T-cell (primary cell): ENCODE measurements around the gene METTL26. TPM values are rescaled to one million over a fixed set of nuclear protein-coding genes. Genes with fewer than 3 reads are reported as not detected.

Experiments
- ATAC-seq, 4 experiments: fragments of 200-7000 bp in 3 of 4; fragments of 150-1000 bp in 1 of 4; cut with Tn5 transposase; replicated peaks in 1 of 4; 1 replicate in 3 of 4; 2 replicates in 1 of 4; pipeline ENCODE4 v1.10.0; 2021; ENCODE audit warnings: moderate library complexity in 3 of 4, mild to moderate bottlenecking in 2 of 4, moderate number of reproducible peaks in 1 of 4
- CTCF ChIA-PET, 2 donors: fragments of 300-600 bp; sonication (Branson Sonifier 250); formaldehyde crosslinking; loops; one replicate each; lab custom pipeline; 2022; ENCODE audit warnings: antibody characterized with exemption in 2 of 2; lab: Charles Lee
- POLR2A ChIA-PET, 2 donors: fragments of 300-600 bp; sonication (Branson Sonifier 250); formaldehyde crosslinking; loops; one replicate each; lab custom pipeline; 2022; ENCODE audit warnings: antibody characterized with exemption in 2 of 2; lab: Charles Lee
- DNase-seq, 35 experiments: peaks; one replicate each; pipeline versions ENCODE4 v3.0.0 to v3.0.0-alpha.2; 2013 to 2023
- H3K27ac ChIP-seq: one replicate; pipeline ENCODE4 v1.5.1; 2013; ENCODE audit warnings: low read length
- H3K27me3 ChIP-seq, 2 experiments: replicated peaks in 1 of 2; 1 replicate in 1 of 2; 2 replicates in 1 of 2; pipeline versions ENCODE4 v1.6.1 to v1.7.0; 2013; ENCODE audit warnings: low read length in 1 of 2, mixed read lengths in 1 of 2; ENCODE audit not compliant: control insufficient read depth in 2 of 2, insufficient read depth in 2 of 2; ENCODE audit errors: extremely low read depth in 1 of 2
- H3K36me3 ChIP-seq, 2 donors: 1 replicate in 1 of 2; 2 replicates in 1 of 2; pipeline versions ENCODE4 v1.6.1 to v1.7.0; 2013; ENCODE audit warnings: low read length in 1 of 2; ENCODE audit not compliant: control insufficient read depth in 2 of 2, insufficient read depth in 1 of 2; ENCODE audit errors: extremely low read depth in 1 of 2
- H3K4me1 ChIP-seq, 2 experiments: 1 replicate in 1 of 2; 2 replicates in 1 of 2; pipeline versions ENCODE4 v1.6.1 to v1.7.0; 2013; ENCODE audit warnings: low read length in 2 of 2, mixed read lengths in 1 of 2; ENCODE audit not compliant: insufficient read depth in 2 of 2, control insufficient read depth in 1 of 2; ENCODE audit errors: extremely low read depth in 1 of 2
- H3K4me3 ChIP-seq, 2 donors: 1 replicate in 1 of 2; 2 replicates in 1 of 2; pipeline versions ENCODE4 v1.5.1 to v1.7.0; 2013; ENCODE audit warnings: mild to moderate bottlenecking in 2 of 2, low read length in 1 of 2, moderate library complexity in 1 of 2; ENCODE audit not compliant: control insufficient read depth in 1 of 2; ENCODE audit errors: extremely low read depth in 1 of 2
- H3K9me3 ChIP-seq: 2 replicates; pipeline ENCODE4 v1.7.0; 2013
- H3K27ac Mint-ChIP-seq, 2 donors: one replicate each; pipeline ENCODE4 v1.8.0; 2020 to 2021; ENCODE audit warnings: mild to moderate bottlenecking in 2 of 2, mixed read lengths in 2 of 2
- H3K27me3 Mint-ChIP-seq, 2 donors: one replicate each; pipeline ENCODE4 v1.8.0; 2021 to 2022; ENCODE audit warnings: mixed read lengths in 2 of 2
- H3K36me3 Mint-ChIP-seq: one replicate; pipeline ENCODE4 v1.8.0; 2021; ENCODE audit warnings: mixed read lengths
- H3K4me1 Mint-ChIP-seq, 3 donors: one replicate each; pipeline ENCODE4 v1.8.0; 2020 to 2022; ENCODE audit warnings: mixed read lengths in 3 of 3, mild to moderate bottlenecking in 1 of 3
- H3K4me3 Mint-ChIP-seq, 3 donors: one replicate each; pipeline ENCODE4 v1.8.0; 2020 to 2022; ENCODE audit warnings: mild to moderate bottlenecking in 3 of 3, mixed read lengths in 3 of 3, moderate library complexity in 3 of 3
- H3K9me3 Mint-ChIP-seq, 3 donors: one replicate each; pipeline ENCODE4 v1.8.0; 2020 to 2022; ENCODE audit warnings: mixed read lengths in 3 of 3
- WGBS: methylation state at CpG from one replicate; pipeline ENCODE4 v1.1.5; 2013; ENCODE audit warnings: missing lambda C conversion rate; ENCODE audit not compliant: insufficient coverage; 5-methylcytosine and 5-hydroxymethylcytosine counted together
- total RNA-seq, 35 experiments: library from RNA in 6 of 35; stranded (reverse) in 6 of 35; fragments of 120-200 nt in 1 of 35; gene quantifications; one replicate each; pipeline versions ENCODE4 v1.2.1 to v1.2.4 and lab custom pipeline; 2013 to 2026

The METTL26 gene
- total RNA-seq, 5 donors from 2014 or later (not counting 1 experiment from before 2014, with no cell fraction given) = 42.1 to 94.0 (median 87.2) TPM

DNA sequence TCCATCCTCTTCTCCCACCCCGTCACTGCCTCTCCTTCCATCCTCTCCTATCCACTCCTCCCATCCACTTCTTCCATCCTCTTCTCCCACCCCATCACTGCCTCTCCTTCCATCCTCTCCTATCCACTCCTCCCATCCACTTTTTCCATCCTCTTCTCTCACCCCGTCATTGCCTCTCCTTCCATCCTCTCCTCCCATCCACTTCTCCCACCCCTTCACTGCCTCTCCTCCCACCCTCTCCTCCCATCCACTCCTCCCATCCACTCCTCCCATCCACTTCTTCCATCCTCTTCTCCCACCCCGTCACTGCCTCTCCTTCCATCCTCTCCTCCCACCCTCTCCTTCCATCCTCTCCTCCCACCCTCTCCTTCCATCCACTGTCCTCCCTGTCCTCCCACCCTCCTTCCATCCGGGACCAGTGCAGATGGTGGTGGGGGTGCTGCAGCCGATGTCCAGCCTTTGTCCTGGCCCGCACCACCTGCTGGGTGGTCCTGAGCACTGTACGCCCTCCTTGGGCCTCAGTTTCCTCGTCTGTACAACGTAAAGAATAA, 4.2 kb downstream of the METTL26 start:
- 72% methylated on average over 5 of the region's 9 CpGs for WGBS
- Mint-ChIP-seq H3K27ac (no peak overlapping the region), H3K36me3 (no peaks in the 10 kb centered on the region), H3K4me1 (peaks cover 6 to 8% (median 7%) of the 10 kb centered on the region in 3 donors), H3K4me3 (no peak overlapping the region), H3K9me3 (no peaks in the 10 kb centered on the region), H3K27me3 (peaks cover 0 to 3% of the 10 kb centered on the region in 2 donors)
- POLR2A ChIA-PET = no interaction called here
- no peak for ATAC-seq
- Histone ChIP-seq H3K36me3 (peaks cover 9% of the 10 kb centered on the region in 2 donors), H3K9me3 (no peaks in the 10 kb centered on the region), H3K4me3 (no peak overlapping the region), H3K27ac (no peak overlapping the region), H3K4me1 (peaks cover 5 to 26% of the 10 kb centered on the region in 2 experiments), H3K27me3 (no peaks in the 10 kb centered on the region)
- CTCF ChIA-PET = no interaction called here
- DNase-seq = no peak

DNA sequence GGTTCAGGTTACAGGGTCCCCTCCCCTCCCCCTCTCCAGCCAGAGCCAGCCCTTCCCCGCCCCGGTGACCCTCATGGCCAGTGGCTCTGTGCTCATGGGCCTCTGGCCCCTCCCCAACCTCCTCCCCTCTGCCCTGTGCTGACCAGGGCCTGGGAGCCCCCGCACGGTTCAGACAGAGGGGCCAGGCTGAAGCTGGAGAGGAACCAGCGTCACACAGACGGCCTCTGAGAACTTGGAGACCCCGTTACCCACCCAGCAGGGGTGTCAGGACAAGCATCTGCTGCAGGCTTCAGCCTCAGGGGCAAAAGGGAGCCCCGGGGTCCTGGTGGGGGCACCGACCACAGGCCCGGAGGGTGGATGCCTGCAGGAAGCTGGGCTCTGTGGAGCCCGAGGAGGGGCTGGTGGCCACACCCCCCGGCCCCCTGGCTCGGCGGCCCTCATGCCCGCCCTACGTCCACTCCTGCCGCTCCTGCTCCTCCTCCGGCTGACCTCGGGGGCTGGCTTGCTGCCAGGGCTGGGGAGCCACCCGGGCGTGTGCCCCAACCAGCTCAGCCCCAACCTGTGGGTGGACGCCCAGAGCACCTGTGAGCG, 5.2 kb downstream of the METTL26 start, which contains the start of gene WFIKKN1:
Gene WFIKKN1 (plus strand): TSS at position 171 of the 591 bp plus-strand sequence. CDS start 269 bp downstream, at position 440.
- H3K4me1 Mint-ChIP-seq = peaks cover 0 to 4% (median 3%) of the 10 kb centered on the region in 3 donors
- ATAC-seq (no peak), DNase-seq (no peak)
- peaks cover 13 to 14% of the 10 kb centered on the region in 2 donors for H3K36me3 ChIP-seq
- no peaks in the 10 kb centered on the region for H3K36me3 Mint-ChIP-seq
- H3K27me3 Mint-ChIP-seq = no peaks in the 10 kb centered on the region
- H3K9me3 Mint-ChIP-seq = no peaks in the 10 kb centered on the region
- H3K27ac ChIP-seq = no peak within 1 kb of the TSS
- CTCF ChIA-PET = no interaction called here
- WGBS = 8% methylated on average over 20 of the region's 23 CpGs
- no peaks in the 10 kb centered on the region for H3K27me3 ChIP-seq
- H3K4me1 ChIP-seq = peaks cover 5 to 20% of the 10 kb centered on the region in 2 experiments
- POLR2A ChIA-PET = no interaction called here
- no peak within 1 kb of the TSS for H3K4me3 ChIP-seq
- no peaks in the 10 kb centered on the region for H3K9me3 ChIP-seq
- H3K4me3 Mint-ChIP-seq = no peak within 1 kb of the TSS
- H3K27ac Mint-ChIP-seq = no peak within 1 kb of the TSS

DNA sequence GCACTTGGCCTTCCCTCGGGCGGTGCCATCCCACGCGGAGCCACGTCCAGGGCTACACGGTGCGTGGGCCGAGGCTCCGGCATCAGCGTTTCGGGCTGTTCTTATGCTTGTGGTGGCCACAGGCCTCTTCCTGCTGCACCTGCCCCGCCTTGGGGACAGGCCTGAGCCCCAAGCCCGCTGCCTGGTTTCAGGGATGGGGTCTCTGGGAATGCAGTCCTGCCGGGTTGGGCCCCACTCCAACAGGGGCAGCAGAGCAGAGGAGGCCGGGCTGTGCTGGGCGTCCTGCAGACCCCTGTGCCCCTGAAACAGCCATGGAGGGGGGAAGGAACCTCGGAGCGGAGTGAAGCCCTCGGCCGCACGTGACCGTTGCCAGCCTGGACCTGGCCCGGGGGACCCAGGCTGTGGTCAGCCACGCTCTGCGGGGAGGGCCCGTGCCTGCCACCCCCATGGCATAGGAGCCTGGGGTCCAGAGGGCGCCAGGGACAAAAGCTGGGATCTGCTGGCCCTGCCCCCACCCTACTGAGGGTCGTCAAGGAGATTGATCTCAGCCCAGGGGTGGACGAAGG, 5.8 kb downstream of the METTL26 start:
- WGBS = 62% methylated on average over 23 of the region's 29 CpGs

DNA sequence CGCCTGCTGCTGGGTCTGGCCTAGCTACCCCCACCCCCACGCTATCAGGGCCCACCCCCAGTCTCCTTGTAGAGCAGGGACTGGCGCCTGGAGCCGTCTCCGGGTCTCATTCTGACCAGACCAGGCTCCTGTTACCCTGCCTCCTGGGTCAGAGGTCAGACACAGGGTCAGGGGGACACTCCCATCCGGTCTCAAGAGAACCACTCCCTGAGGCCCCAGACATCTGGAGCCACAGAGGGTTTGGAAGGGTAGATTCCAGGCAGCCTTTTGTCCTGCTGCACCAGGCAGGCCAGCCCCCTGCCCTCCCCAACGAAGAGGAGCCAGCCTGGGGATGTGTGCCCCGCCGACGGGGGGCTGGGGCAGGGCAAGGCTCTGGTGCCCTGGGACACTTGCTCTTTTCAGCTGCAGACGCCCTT, 6.3 kb downstream of the METTL26 start:
- Mint-ChIP-seq H3K27me3 (no peaks in the 10 kb centered on the region), H3K4me1 (peaks cover 0 to 4% (median 2%) of the 10 kb centered on the region in 3 donors), H3K36me3 (no peaks in the 10 kb centered on the region), H3K4me3 (no peak overlapping the region), H3K27ac (no peak overlapping the region), H3K9me3 (no peaks in the 10 kb centered on the region)
- Histone ChIP-seq H3K36me3 (peaks cover 16 to 19% of the 10 kb centered on the region in 2 donors), H3K27me3 (no peaks in the 10 kb centered on the region), H3K4me3 (no peak overlapping the region), H3K4me1 (peaks cover 0 to 10% of the 10 kb centered on the region in 2 experiments), H3K27ac (no peak overlapping the region), H3K9me3 (no peaks in the 10 kb centered on the region)
- WGBS = 84% methylated on average over 11 of the region's 11 CpGs
- no peak for DNase-seq
- ChIA-PET CTCF (no interaction called here), POLR2A (interaction anchor here in 1 of 2 donors (0.6 kb wide), 1 partner anchor 31 kb away, joined by 3 read pairs; no protein-coding TSS in a partner anchor)
- no peak for ATAC-seq

More for the DNA sequence above, 5.8 kb downstream of the METTL26 start:
- POLR2A ChIA-PET = no interaction called here
- Mint-ChIP-seq H3K27ac (no peak overlapping the region), H3K4me3 (no peak overlapping the region), H3K27me3 (no peaks in the 10 kb centered on the region), H3K36me3 (no peaks in the 10 kb centered on the region), H3K9me3 (no peaks in the 10 kb centered on the region), H3K4me1 (peaks cover 0 to 4% (median 3%) of the 10 kb centered on the region in 3 donors)
- Histone ChIP-seq H3K9me3 (no peaks in the 10 kb centered on the region), H3K27me3 (no peaks in the 10 kb centered on the region), H3K27ac (no peak overlapping the region), H3K4me3 (no peak overlapping the region), H3K4me1 (peaks cover 3 to 15% of the 10 kb centered on the region in 2 experiments), H3K36me3 (peaks cover 15 to 16% of the 10 kb centered on the region in 2 donors)
- no peak for DNase-seq
- CTCF ChIA-PET = no interaction called here
- ATAC-seq = no peak

DNA sequence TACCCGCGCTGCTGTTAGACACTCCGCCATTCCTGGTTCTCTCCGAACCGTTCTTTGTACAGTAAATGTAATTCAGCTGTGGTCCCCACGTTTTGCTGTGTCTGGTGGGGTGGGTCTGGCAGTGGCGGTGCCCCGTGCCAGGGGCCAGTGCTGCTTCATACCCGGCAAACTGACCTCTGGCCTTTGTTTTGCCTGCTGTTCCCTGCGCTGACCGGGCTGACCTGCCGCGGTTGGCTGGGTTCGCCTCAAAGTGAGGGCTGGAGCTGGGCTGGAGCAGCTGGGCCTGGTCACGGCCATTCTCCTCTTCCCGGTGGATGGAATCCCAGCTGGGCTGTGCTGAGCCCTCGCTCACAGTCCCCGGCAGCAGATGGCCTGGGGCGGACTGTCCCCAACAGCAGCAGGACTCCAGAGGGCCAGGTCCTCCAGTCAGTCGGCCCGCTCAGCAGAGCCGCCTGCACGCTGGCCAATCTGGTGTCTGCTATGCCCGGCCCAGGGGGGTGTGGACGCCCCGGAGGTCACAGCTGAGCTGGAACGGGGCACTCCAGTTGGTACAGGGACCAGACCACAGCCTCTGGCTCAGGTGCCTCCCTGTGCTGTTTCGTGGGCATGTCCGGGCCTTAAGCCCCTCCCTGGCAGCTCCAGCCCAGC, 6.8 kb downstream of the METTL26 start:
- Histone ChIP-seq H3K4me3 (no peak overlapping the region), H3K27me3 (no peaks in the 10 kb centered on the region), H3K9me3 (no peaks in the 10 kb centered on the region), H3K4me1 (peaks cover 0 to 5% of the 10 kb centered on the region in 2 experiments), H3K36me3 (peaks cover 13 to 20% of the 10 kb centered on the region in 2 donors), H3K27ac (no peak overlapping the region)
- Mint-ChIP-seq H3K9me3 (no peaks in the 10 kb centered on the region), H3K4me3 (no peak overlapping the region), H3K4me1 (peaks cover 0 to 1% (median 0%) of the 10 kb centered on the region in 3 donors), H3K27ac (no peak overlapping the region), H3K27me3 (no peaks in the 10 kb centered on the region), H3K36me3 (no peaks in the 10 kb centered on the region)
- ChIA-PET POLR2A (interaction anchor here in 1 of 2 donors (0.6 kb wide), 1 partner anchor 31 kb away, joined by 3 read pairs; no protein-coding TSS in a partner anchor), CTCF (no interaction called here)
- DNase-seq (no peak), ATAC-seq (no peak)
- 89% methylated on average over 29 of the region's 29 CpGs for WGBS

DNA sequence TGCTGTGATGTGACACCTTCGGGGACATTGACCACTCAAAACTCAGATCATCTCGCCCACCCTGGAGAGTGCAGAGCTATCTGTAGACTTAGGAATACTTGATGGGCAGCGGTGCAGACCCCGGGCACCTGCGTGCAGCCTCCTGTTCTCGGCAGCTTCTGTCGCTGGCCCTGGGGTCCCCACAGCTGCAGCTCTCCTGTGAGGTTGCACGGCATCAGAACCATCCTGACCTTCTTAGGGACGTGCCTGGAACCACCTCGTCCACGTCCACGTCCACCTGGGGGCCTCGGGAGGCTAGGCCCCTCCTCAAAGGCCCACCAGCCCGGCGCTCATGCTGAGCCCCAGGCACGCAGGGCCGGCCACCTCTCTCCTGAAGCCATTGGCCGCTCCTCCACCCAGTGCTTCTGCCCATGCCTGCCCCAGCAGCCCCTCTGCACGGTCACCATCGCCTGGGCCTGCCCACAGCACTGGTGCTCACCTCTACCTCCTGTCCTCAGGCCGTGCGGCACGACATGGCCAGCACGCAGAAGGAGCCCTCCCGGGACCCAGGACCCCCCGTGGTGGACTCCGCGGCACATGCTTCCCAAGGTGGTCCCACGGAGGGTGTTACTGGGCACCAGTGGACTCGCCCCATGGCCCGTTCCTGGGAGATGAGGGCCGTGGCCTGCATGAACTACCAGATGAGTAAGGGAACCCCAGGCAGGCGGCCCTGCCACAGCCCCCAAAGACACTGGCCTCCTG, 7.6 kb downstream of the METTL26 start:
- ChIA-PET CTCF (no interaction called here), POLR2A (no interaction called here)
- Mint-ChIP-seq H3K4me1 (no peaks in the 10 kb centered on the region), H3K9me3 (no peaks in the 10 kb centered on the region), H3K27ac (no peak overlapping the region), H3K27me3 (no peaks in the 10 kb centered on the region), H3K36me3 (no peaks in the 10 kb centered on the region), H3K4me3 (no peak overlapping the region)
- DNase-seq (no peak), ATAC-seq (no peak)
- peaks cover 12 to 18% of the 10 kb centered on the region in 2 donors for H3K36me3 ChIP-seq
- WGBS = 88% methylated on average over 31 of the region's 33 CpGs
- H3K27me3 ChIP-seq = no peaks in the 10 kb centered on the region
- H3K9me3 ChIP-seq = no peaks in the 10 kb centered on the region
- no peak overlapping the region for H3K27ac ChIP-seq
- peaks cover 0 to 5% of the 10 kb centered on the region in 2 experiments for H3K4me1 ChIP-seq
- no peak overlapping the region for H3K4me3 ChIP-seq
